Astrocyte (in vitro differentiated cells and primary cell): ENCODE measurements around the gene FBXW7. TPM values are rescaled to one million over a fixed set of nuclear protein-coding genes. Genes with fewer than 3 reads are reported as not detected.

ENCODE experiments used
- DNase-seq: peaks from one replicate; pipeline ENCODE4 v3.0.0-alpha.2; 2010; ENCODE audit warnings: low read depth
- FAIRE-seq: peaks from 2 replicates; lab custom pipeline; 2011; peaks lifted over from hg19 to GRCh38; lab: Jason Lieb, UNC
- H2AFZ ChIP-seq: 2 replicates; pipeline ENCODE4 v1.6.0; 2012; ENCODE audit warnings: low read depth, low read length, inconsistent platforms
- H3K27ac ChIP-seq: 2 replicates; pipeline ENCODE4 v1.5.1; 2011; ENCODE audit warnings: low read depth, low read length, inconsistent platforms
- H3K27me3 ChIP-seq: 2 replicates; pipeline ENCODE4 v1.6.0; 2011; ENCODE audit warnings: low read length, inconsistent platforms; ENCODE audit not compliant: insufficient read depth
- H3K36me3 ChIP-seq: 2 replicates; pipeline ENCODE4 v1.5.1; 2011; ENCODE audit warnings: low read length, inconsistent platforms; ENCODE audit not compliant: insufficient read depth
- H3K4me1 ChIP-seq: 2 replicates; pipeline ENCODE4 v1.5.1; 2011; ENCODE audit warnings: low read length, inconsistent platforms; ENCODE audit not compliant: insufficient read depth
- H3K4me2 ChIP-seq: 2 replicates; pipeline ENCODE4 v1.6.0; 2012; ENCODE audit warnings: low read length, inconsistent platforms
- H3K4me3 ChIP-seq: 2 replicates; pipeline ENCODE4 v1.5.1; 2011; ENCODE audit warnings: low read depth, mild to moderate bottlenecking, low read length, inconsistent platforms; ENCODE audit not compliant: insufficient read depth
- H3K79me2 ChIP-seq: 2 replicates; pipeline ENCODE4 v1.6.0; 2012; ENCODE audit warnings: mild to moderate bottlenecking, low read length, inconsistent platforms; ENCODE audit not compliant: insufficient read depth
- H3K9ac ChIP-seq: 2 replicates; pipeline ENCODE4 v1.6.0; 2012; ENCODE audit warnings: mild to moderate bottlenecking, low read length, inconsistent platforms
- H3K9me3 ChIP-seq: 2 replicates; pipeline ENCODE4 v1.5.1; 2012; ENCODE audit warnings: low read depth, mild to moderate bottlenecking, low read length, inconsistent platforms; ENCODE audit not compliant: insufficient read depth
- H4K20me1 ChIP-seq: 2 replicates; pipeline ENCODE4 v1.6.0; 2012; ENCODE audit warnings: low read length, inconsistent platforms; ENCODE audit not compliant: insufficient read depth
- H3K27ac Mint-ChIP-seq: one replicate; pipeline ENCODE4 v1.8.0; 2021; ENCODE audit warnings: mild to moderate bottlenecking, mixed read lengths; ENCODE audit not compliant: unreplicated experiment
- H3K27me3 Mint-ChIP-seq: one replicate; pipeline ENCODE4 v1.8.0; 2021; ENCODE audit warnings: low read depth, mixed read lengths; ENCODE audit not compliant: unreplicated experiment
- H3K36me3 Mint-ChIP-seq: one replicate; pipeline ENCODE4 v1.8.0; 2021; ENCODE audit warnings: low read depth, mixed read lengths; ENCODE audit not compliant: unreplicated experiment
- H3K4me1 Mint-ChIP-seq: one replicate; pipeline ENCODE4 v1.8.0; 2021; ENCODE audit warnings: low read depth, mixed read lengths; ENCODE audit not compliant: unreplicated experiment
- H3K4me3 Mint-ChIP-seq: one replicate; pipeline ENCODE4 v1.8.0; 2021; ENCODE audit warnings: mild to moderate bottlenecking, moderate library complexity, mixed read lengths; ENCODE audit not compliant: unreplicated experiment
- H3K9me3 Mint-ChIP-seq: one replicate; pipeline ENCODE4 v1.8.0; 2021; ENCODE audit warnings: mild to moderate bottlenecking, mixed read lengths; ENCODE audit not compliant: unreplicated experiment
- EZH2 ChIP-seq: IDR thresholded peaks from 2 replicates; pipeline ENCODE4 v1.6.1; 2012; ENCODE audit warnings: mild to moderate bottlenecking, low read length, inconsistent platforms; ENCODE audit not compliant: insufficient read depth
- total RNA-seq: library from RNA; stranded (reverse); gene quantifications from 2 replicates; pipeline ENCODE4 v1.2.1, GENCODE V29; 2021
- TF ChIP-seq, protein P1 (sequence below): IDR thresholded peaks from 2 replicates; pipeline ENCODE4 v1.5.1; 2011; ENCODE audit warnings: low read depth, mild to moderate bottlenecking, inconsistent platforms, low read length, moderate library complexity; ENCODE audit not compliant: insufficient read depth

FBXW7 gene
- total RNA-seq, 1 donor from 2014 or later: 34.7 TPM

DNA sequence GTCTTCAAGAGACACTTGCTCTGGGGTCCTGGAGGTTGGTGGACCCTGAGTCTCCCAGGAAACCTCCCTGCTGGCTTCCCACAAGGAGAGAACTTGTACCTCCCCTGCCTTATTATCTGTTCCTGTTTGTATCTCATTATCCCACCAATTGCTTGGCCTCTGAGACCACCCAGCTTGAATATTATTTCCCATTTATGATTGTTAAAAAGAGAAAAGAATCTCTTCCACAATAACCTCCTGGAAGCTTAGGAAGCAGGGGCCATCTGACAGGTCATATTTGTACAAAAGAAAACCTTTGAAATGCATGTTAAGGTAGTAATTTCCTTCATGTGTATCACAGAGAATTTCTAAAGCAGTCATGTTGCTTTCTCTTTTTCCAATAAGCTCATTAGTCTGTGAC, 239.5 kb downstream of the FBXW7 start:
- no peak overlapping the region for H3K4me3 Mint-ChIP-seq

DNA sequence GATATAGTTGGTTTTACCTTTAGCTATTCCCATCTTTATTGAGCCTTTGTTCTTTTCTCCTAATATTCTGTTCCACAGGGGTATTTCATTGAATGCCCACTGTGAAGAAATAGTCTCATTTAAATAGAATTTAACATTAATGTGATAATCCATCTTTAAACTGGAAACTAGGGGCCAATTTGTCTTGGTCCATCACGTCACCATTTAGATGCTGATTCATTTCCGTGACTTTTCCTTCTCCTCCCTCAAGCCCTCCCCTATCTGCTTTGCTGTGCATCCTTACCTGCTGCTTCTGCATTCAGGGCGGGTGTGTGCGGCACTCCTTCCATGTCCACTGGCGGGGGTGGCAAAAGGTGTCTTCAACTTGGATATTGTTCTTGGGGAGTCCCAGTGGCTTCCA, 241.1 kb downstream of the FBXW7 start:
- Histone ChIP-seq H3K9ac (no peak overlapping the region), H3K27ac (no peak overlapping the region), H2AFZ (no peak overlapping the region), H3K4me3 (no peak overlapping the region), H3K27me3 (peaks cover 10% of the 10 kb centered on the region), H3K9me3 (no peaks in the 10 kb centered on the region), H3K79me2 (no peaks in the 10 kb centered on the region), H4K20me1 (no peaks in the 10 kb centered on the region), H3K4me2 (no peak overlapping the region), H3K36me3 (no peaks in the 10 kb centered on the region), H3K4me1 (no peaks in the 10 kb centered on the region)
- H3K4me3 Mint-ChIP-seq: no peak overlapping the region
- DNase-seq: no peak
- H3K9me3 Mint-ChIP-seq: no peaks in the 10 kb centered on the region
- no peaks in the 10 kb centered on the region for H3K4me1 Mint-ChIP-seq
- H3K27ac Mint-ChIP-seq: no peak overlapping the region
- H3K27me3 Mint-ChIP-seq: peaks cover 26% of the 10 kb centered on the region
- no peak for FAIRE-seq
- H3K36me3 Mint-ChIP-seq: no peaks in the 10 kb centered on the region
- TF ChIP-seq, protein P1, sequence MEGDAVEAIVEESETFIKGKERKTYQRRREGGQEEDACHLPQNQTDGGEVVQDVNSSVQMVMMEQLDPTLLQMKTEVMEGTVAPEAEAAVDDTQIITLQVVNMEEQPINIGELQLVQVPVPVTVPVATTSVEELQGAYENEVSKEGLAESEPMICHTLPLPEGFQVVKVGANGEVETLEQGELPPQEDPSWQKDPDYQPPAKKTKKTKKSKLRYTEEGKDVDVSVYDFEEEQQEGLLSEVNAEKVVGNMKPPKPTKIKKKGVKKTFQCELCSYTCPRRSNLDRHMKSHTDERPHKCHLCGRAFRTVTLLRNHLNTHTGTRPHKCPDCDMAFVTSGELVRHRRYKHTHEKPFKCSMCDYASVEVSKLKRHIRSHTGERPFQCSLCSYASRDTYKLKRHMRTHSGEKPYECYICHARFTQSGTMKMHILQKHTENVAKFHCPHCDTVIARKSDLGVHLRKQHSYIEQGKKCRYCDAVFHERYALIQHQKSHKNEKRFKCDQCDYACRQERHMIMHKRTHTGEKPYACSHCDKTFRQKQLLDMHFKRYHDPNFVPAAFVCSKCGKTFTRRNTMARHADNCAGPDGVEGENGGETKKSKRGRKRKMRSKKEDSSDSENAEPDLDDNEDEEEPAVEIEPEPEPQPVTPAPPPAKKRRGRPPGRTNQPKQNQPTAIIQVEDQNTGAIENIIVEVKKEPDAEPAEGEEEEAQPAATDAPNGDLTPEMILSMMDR: no peak
- TF ChIP-seq EZH2: no peak

More for the DNA sequence above, 239.5 kb downstream of the FBXW7 start:
- peaks cover 26% of the 10 kb centered on the region for H3K27me3 Mint-ChIP-seq
- H3K36me3 Mint-ChIP-seq: no peaks in the 10 kb centered on the region
- TF ChIP-seq EZH2: no peak
- TF ChIP-seq, protein P1: no peak
- no peak overlapping the region for H3K27ac Mint-ChIP-seq
- no peaks in the 10 kb centered on the region for H3K9me3 ChIP-seq
- DNase-seq: no peak
- FAIRE-seq: no peak
- no peaks in the 10 kb centered on the region for H4K20me1 ChIP-seq
- no peak overlapping the region for H3K27ac ChIP-seq
- no peak overlapping the region for H2AFZ ChIP-seq
- H3K36me3 ChIP-seq: no peaks in the 10 kb centered on the region
- H3K4me3 ChIP-seq: no peak overlapping the region
- no peak overlapping the region for H3K4me2 ChIP-seq
- H3K79me2 ChIP-seq: no peaks in the 10 kb centered on the region
- H3K4me1 ChIP-seq: no peaks in the 10 kb centered on the region
- no peaks in the 10 kb centered on the region for H3K4me1 Mint-ChIP-seq
- H3K9me3 Mint-ChIP-seq: no peaks in the 10 kb centered on the region
- H3K9ac ChIP-seq: no peak overlapping the region
- H3K27me3 ChIP-seq: peaks cover 10% of the 10 kb centered on the region

DNA sequence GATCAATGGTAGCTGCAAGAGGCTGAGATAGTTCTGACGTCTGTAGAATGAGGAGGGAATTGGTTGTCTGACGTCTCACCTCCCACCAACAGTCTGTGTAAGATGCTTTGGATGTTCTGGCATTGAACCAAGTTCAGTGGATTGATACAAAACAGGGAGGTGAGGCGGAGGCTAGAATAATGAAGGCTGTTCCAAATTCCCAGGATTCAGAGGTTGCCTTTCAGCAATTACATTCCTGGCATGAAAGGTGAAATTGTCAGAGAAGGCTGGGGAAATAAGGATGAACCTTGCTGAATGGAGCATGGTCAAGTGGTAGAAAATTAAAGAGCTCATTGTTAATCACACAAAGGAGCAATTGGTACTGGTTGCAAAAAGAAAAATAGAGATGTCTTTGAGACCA, 241.6 kb downstream of the FBXW7 start:
- H2AFZ ChIP-seq: no peak overlapping the region
- no peak overlapping the region for H3K4me2 ChIP-seq
- no peak overlapping the region for H3K27ac Mint-ChIP-seq
- no peaks in the 10 kb centered on the region for H3K4me1 ChIP-seq
- no peak overlapping the region for H3K9ac ChIP-seq
- no peak overlapping the region for H3K4me3 Mint-ChIP-seq
- FAIRE-seq (no peak), DNase-seq (no peak)
- H3K27me3 Mint-ChIP-seq: peaks cover 26% of the 10 kb centered on the region
- H3K36me3 ChIP-seq: no peaks in the 10 kb centered on the region
- H3K9me3 ChIP-seq: no peaks in the 10 kb centered on the region
- no peak overlapping the region for H3K4me3 ChIP-seq
- H3K27me3 ChIP-seq: peaks cover 10% of the 10 kb centered on the region
- H3K27ac ChIP-seq: no peak overlapping the region
- H3K36me3 Mint-ChIP-seq: no peaks in the 10 kb centered on the region
- H4K20me1 ChIP-seq: no peaks in the 10 kb centered on the region
- no peaks in the 10 kb centered on the region for H3K79me2 ChIP-seq
- TF ChIP-seq, protein P1: no peak
- TF ChIP-seq EZH2: no peak
- no peaks in the 10 kb centered on the region for H3K9me3 Mint-ChIP-seq
- no peaks in the 10 kb centered on the region for H3K4me1 Mint-ChIP-seq
